Naive thymus-derived CD8-positive, alpha-beta T cell (primary cell): ENCODE measurements around the gene MUTYH. TPM values are rescaled to one million over a fixed set of nuclear protein-coding genes. Genes with fewer than 3 reads are reported as not detected.
"Not testable (repeated sequence)": the region's sequence is repeated elsewhere in the genome, so short reads cannot be mapped to it uniquely, and the experiment has no call there.

Experiments used
- ATAC-seq, 2 donors: fragments of 150-1000 bp; cut with Tn5 transposase in 1 of 2; sonication (Bioruptor Pico), chemical (Tn5 transposase) in 1 of 2; 1 replicate in 1 of 2; 2 replicates in 1 of 2; pipeline ENCODE4 v1.10.0; 2021; ENCODE audit warnings: mild to moderate bottlenecking in 2 of 2, moderate library complexity in 2 of 2
- POLR2A ChIA-PET: fragments of 350-600 bp; sonication (Branson Sonifier 250); formaldehyde crosslinking; loops from one replicate; lab custom pipeline; 2021; ENCODE audit warnings: antibody characterized with exemption; lab: Charles Lee
- DNase-seq, 10 donors: peaks; one replicate each; pipeline versions ENCODE4 v3.0.0 to v3.0.0-alpha.2; 2020 to 2022
- H3K27ac Mint-ChIP-seq, 10 donors: one replicate each; pipeline ENCODE4 v1.8.0; 2020 to 2022; ENCODE audit warnings: mild to moderate bottlenecking in 10 of 10, mixed read lengths in 10 of 10, moderate library complexity in 4 of 10, inconsistent platforms in 1 of 10
- H3K27me3 Mint-ChIP-seq, 5 donors: one replicate each; pipeline ENCODE4 v1.8.0; 2021 to 2022; ENCODE audit warnings: mixed read lengths in 5 of 5
- H3K36me3 Mint-ChIP-seq, 3 donors: one replicate each; pipeline ENCODE4 v1.8.0; 2020 to 2022; ENCODE audit warnings: mixed read lengths in 3 of 3, mild to moderate bottlenecking in 2 of 3, inconsistent platforms in 1 of 3
- H3K4me1 Mint-ChIP-seq, 4 donors: one replicate each; pipeline ENCODE4 v1.8.0; 2021 to 2022; ENCODE audit warnings: mixed read lengths in 4 of 4
- H3K4me3 Mint-ChIP-seq, 10 donors: one replicate each; pipeline ENCODE4 v1.8.0; 2020 to 2022; ENCODE audit warnings: mild to moderate bottlenecking in 10 of 10, mixed read lengths in 10 of 10, moderate library complexity in 6 of 10, inconsistent platforms in 1 of 10
- H3K9me3 Mint-ChIP-seq, 9 donors: one replicate each; pipeline ENCODE4 v1.8.0; 2020 to 2022; ENCODE audit warnings: mixed read lengths in 9 of 9, mild to moderate bottlenecking in 3 of 9, inconsistent platforms in 1 of 9, moderate library complexity in 1 of 9
- polyA plus RNA-seq, 3 donors: library from polyadenylated mRNA; unstranded; fragments of 300-500 nt; fragmentation: Illumina TruSeq; gene quantifications; one replicate each; pipeline ENCODE4 v1.2.3, GENCODE V29; 2021
- total RNA-seq, 8 experiments: library from RNA in 2 of 8; stranded (reverse) in 2 of 8; gene quantifications; one replicate each; pipeline ENCODE4 v1.2.3 and lab custom pipeline; 2021 to 2026

The MUTYH gene
- total and polyA plus RNA-seq, 5 experiments from 2014 or later = 21.8 to 79.7 (median 24.7) TPM

DNA sequence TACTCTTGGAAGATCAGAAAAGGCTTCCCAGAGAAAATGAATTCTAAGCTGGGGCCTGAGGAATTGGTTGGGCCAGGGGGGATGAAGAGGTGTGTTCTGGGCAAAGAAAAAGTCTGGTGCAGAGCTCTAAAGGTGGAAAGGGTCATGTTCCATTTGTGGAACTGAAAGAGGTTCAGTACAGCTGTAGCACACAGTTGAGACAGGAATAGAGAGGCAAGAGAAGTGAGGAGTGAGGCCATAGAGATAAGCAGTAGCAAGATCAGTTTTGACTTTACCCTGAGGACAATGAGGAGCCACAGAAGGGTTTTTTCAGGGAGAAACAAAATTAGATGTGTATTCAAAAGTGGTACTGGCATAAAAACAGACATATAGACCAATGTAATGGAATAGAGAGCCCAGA lies 30.3 kb upstream of the MUTYH start:
- DNase-seq (no peak), ATAC-seq (no peak)
- POLR2A ChIA-PET = no interaction called here
- no peaks in the 10 kb centered on the region for H3K9me3 Mint-ChIP-seq
- no peak overlapping the region for H3K4me3 Mint-ChIP-seq
- peaks cover 0 to 32% (median 2%) of the 10 kb centered on the region in 4 donors for H3K4me1 Mint-ChIP-seq
- H3K36me3 Mint-ChIP-seq = no peaks in the 10 kb centered on the region
- H3K27ac Mint-ChIP-seq = no peak overlapping the region
- H3K27me3 Mint-ChIP-seq = no peaks in the 10 kb centered on the region

DNA sequence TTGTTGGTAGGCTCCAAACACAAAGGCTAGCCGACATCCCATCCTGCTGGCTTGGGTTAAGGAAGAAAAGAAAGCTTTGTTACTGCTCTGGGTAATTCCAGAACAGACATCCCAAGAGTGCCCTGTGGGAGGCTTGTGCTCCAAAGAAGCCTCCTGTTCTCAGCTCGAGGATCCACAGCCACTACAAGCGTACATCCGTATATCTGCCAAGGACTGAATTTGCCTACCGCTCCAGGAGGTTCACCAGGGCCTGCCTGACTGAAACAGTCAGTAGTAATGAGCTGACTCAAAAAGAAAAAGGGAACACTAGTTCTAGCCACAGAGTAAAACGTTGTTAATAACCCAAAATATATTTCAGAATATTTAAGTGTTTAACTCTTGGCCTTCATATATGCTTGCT lies 24.8 kb upstream of the MUTYH start:
- Mint-ChIP-seq H3K27ac (no peak overlapping the region), H3K4me3 (no peak overlapping the region), H3K9me3 (no peaks in the 10 kb centered on the region), H3K27me3 (no peaks in the 10 kb centered on the region), H3K36me3 (no peaks in the 10 kb centered on the region), H3K4me1 (peaks cover 0 to 3% (median 2%) of the 10 kb centered on the region in 4 donors)
- ATAC-seq (no peak), DNase-seq (no peak)
- POLR2A ChIA-PET = interaction anchor here (0.7 kb wide), 1 partner anchor 127 kb away, joined by 5 read pairs; no protein-coding TSS in a partner anchor

GRCh38 chr1:45364294-45364693 lies 24.1 kb upstream of the MUTYH start:
- no peak overlapping the region for H3K27ac Mint-ChIP-seq
- DNase-seq (no peak), ATAC-seq (no peak)
- H3K9me3 Mint-ChIP-seq = no peaks in the 10 kb centered on the region
- H3K36me3 Mint-ChIP-seq = no peaks in the 10 kb centered on the region
- H3K4me3 Mint-ChIP-seq = no peak overlapping the region
- peaks cover 2 to 6% (median 5%) of the 10 kb centered on the region in 4 donors for H3K4me1 Mint-ChIP-seq
- POLR2A ChIA-PET = no interaction called here
- H3K27me3 Mint-ChIP-seq = no peaks in the 10 kb centered on the region

GRCh38 chr1:45360981-45361380 lies 20.7 kb upstream of the MUTYH start:
- H3K4me3 Mint-ChIP-seq, ATAC-seq, H3K4me1 Mint-ChIP-seq, H3K27ac Mint-ChIP-seq, DNase-seq, H3K36me3 Mint-ChIP-seq, POLR2A ChIA-PET, H3K27me3 Mint-ChIP-seq, H3K9me3 Mint-ChIP-seq: not testable (repeated sequence)

GRCh38 chr1:45359882-45360513 lies 19.8 kb upstream of the MUTYH start:
- Mint-ChIP-seq H3K4me3 (peak overlapping the region in 2 of 10 donors; percentile 6 to 46), H3K4me1 (peaks cover 2 to 6% (median 5%) of the 10 kb centered on the region in 4 donors), H3K9me3 (no peaks in the 10 kb centered on the region), H3K36me3 (peaks cover 0 to 2% (median 0%) of the 10 kb centered on the region in 3 donors), H3K27me3 (no peaks in the 10 kb centered on the region), H3K27ac (peak overlapping the region in 4 of 10 donors; percentile 2 to 47 (median 26))
- ATAC-seq (peak; percentile 59 to 75), DNase-seq (peak in 9 of 10 donors; percentile 23 to 73 (median 46))
- POLR2A ChIA-PET = interaction anchor here (1.0 to 1.1 kb wide), 2 partner anchors 132 to 133 kb away, joined by 4 to 10 read pairs; no protein-coding TSS in a partner anchor

- H3K36me3 Mint-ChIP-seq = peaks cover 0 to 2% (median 0%) of the 10 kb centered on the region in 3 donors
- POLR2A ChIA-PET = interaction anchor here (0.6 to 1.7 kb wide), 3 partner anchors 16 to 137 kb away, joined by 3 to 4 read pairs (median 3); partner anchors contain the start of genes MUTYH and TOE1
- peak overlapping the region in 1 of 10 donors; percentile 12 for H3K27ac Mint-ChIP-seq
- no peak overlapping the region for H3K4me3 Mint-ChIP-seq
- DNase-seq (no peak), ATAC-seq (no peak)
- H3K4me1 Mint-ChIP-seq = peaks cover 2 to 6% (median 5%) of the 10 kb centered on the region in 4 donors
- no peaks in the 10 kb centered on the region for H3K9me3 Mint-ChIP-seq
- no peaks in the 10 kb centered on the region for H3K27me3 Mint-ChIP-seq
These were observed 15.9 kb upstream of the MUTYH start for GRCh38 chr1:45356186-45356585.

DNA sequence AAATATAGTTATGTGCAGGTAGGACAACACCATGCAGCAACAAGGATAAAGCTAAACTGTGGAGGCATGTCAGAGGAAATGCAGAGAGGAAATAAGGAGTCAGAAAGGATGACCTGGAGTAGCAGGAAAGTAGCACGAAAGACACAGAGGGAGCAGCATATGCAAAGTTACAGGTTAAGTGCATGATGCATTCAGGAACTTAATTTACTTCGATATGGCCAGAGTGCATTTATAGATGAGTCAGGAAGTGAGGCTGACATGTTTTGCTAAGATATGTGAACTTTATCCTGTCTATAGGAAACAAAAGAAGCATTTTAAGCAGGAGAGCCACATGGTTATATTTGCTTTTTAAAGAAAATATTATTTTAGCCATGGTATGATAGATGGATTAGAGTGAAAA lies 15.4 kb upstream of the MUTYH start:
- peaks cover 2 to 6% (median 5%) of the 10 kb centered on the region in 4 donors for H3K4me1 Mint-ChIP-seq
- no peaks in the 10 kb centered on the region for H3K27me3 Mint-ChIP-seq
- H3K4me3 Mint-ChIP-seq = no peak overlapping the region
- DNase-seq (no peak), ATAC-seq (no peak)
- H3K9me3 Mint-ChIP-seq = no peaks in the 10 kb centered on the region
- H3K36me3 Mint-ChIP-seq = peaks cover 0 to 2% (median 0%) of the 10 kb centered on the region in 3 donors
- H3K27ac Mint-ChIP-seq = no peak overlapping the region
- POLR2A ChIA-PET = no interaction called here

GRCh38 chr1:45354838-45355237 lies 14.6 kb upstream of the MUTYH start:
- Mint-ChIP-seq H3K4me3 (no peak overlapping the region), H3K27ac (no peak overlapping the region), H3K4me1 (peaks cover under 1 to 1% (median under 1%) of the 10 kb centered on the region in 4 donors), H3K36me3 (peaks cover 0 to 2% (median 0%) of the 10 kb centered on the region in 3 donors), H3K9me3 (no peaks in the 10 kb centered on the region), H3K27me3 (no peaks in the 10 kb centered on the region)
- POLR2A ChIA-PET = no interaction called here
- ATAC-seq = no peak
- DNase-seq = no peak

- peaks cover 0 to 2% (median 0%) of the 10 kb centered on the region in 3 donors for H3K36me3 Mint-ChIP-seq
- H3K4me3 Mint-ChIP-seq = no peak overlapping the region
- no peaks in the 10 kb centered on the region for H3K9me3 Mint-ChIP-seq
- DNase-seq (no peak), ATAC-seq (no peak)
- POLR2A ChIA-PET = interaction anchor here (0.6 kb wide), 1 partner anchor 16 kb away, joined by 3 read pairs; no protein-coding TSS in a partner anchor
- H3K27ac Mint-ChIP-seq = no peak overlapping the region
- no peaks in the 10 kb centered on the region for H3K27me3 Mint-ChIP-seq
- H3K4me1 Mint-ChIP-seq = no peaks in the 10 kb centered on the region
These were observed 13.4 kb upstream of the MUTYH start for GRCh38 chr1:45353685-45354084.

DNA sequence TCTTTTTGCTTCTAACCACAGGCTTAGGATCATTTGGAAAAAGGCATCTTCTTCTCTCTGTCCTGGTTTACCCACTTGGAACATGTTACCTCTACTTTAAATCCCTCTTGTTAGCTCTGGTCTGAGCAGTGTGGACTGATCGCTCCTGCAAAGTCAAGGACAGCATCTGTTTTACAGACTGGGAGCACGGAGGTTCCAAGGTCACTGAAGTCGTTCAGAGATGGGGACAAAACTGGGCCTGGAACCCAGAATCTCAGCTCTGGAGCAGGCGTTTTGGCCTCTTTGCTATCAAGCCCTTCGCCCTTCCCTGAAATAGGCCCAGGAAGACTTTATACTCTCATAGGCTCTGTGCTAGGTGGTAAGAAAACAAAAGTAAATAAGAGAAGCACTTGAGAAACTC lies 11.3 kb upstream of the MUTYH start:
- no peak for DNase-seq
- Mint-ChIP-seq H3K36me3 (no peaks in the 10 kb centered on the region), H3K27ac (no peak overlapping the region), H3K4me3 (no peak overlapping the region), H3K9me3 (no peaks in the 10 kb centered on the region), H3K4me1 (no peaks in the 10 kb centered on the region), H3K27me3 (no peaks in the 10 kb centered on the region)
- ATAC-seq = no peak
- POLR2A ChIA-PET = interaction anchor here (0.6 kb wide), 1 partner anchor 139 kb away, joined by 4 read pairs; no protein-coding TSS in a partner anchor

DNA sequence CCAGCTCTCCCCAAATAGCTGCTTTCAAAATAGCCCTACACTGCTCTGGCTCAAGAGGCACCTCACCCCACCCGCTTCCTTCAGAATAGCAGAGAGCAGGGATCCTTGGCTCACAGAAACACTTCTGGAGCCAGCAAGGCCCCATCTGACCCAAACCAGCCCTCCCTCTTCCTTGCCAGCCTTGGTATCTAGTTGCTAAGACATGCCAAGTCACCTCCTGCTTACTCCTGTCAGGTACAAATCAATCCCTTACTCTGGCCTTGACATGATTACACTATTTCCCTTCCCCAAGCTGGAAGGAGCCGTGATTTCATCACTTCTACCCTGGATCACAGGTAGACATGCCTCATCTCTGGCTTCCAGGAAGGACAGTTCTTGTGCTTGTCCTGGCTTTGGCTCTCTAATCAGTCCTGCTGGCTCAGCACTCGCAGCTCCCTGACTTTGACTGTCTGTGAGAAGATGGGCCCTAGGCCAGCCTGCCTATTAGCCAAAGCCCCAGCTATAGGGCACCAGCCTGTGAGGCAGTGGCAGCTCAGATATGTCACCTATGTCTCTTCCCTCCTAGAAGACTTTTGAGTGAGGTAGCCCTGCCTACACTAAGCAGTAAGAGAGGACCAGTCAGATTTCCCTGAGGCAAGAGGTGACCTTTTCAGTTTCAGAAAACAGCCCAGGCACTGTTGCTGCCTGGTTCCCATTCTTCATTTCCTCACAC lies 8.9 kb upstream of the MUTYH start:
- POLR2A ChIA-PET = interaction anchor here (1.1 to 1.5 kb wide), 2 partner anchors 9 to 10 kb away, joined by 5 to 6 read pairs; partner anchors contain the start of genes MUTYH and TOE1
- Mint-ChIP-seq H3K27me3 (no peaks in the 10 kb centered on the region), H3K9me3 (no peaks in the 10 kb centered on the region), H3K4me1 (peaks cover 0 to 2% (median 0%) of the 10 kb centered on the region in 4 donors), H3K4me3 (no peak overlapping the region), H3K36me3 (peaks cover 0 to 15% (median 0%) of the 10 kb centered on the region in 3 donors), H3K27ac (peak overlapping the region in 4 of 10 donors; percentile 31 to 84 (median 64))
- ATAC-seq (no peak), DNase-seq (no peak)

GRCh38 chr1:45348609-45348965 lies 8.3 kb upstream of the MUTYH start:
- DNase-seq (no peak), ATAC-seq (no peak)
- H3K9me3 Mint-ChIP-seq = no peaks in the 10 kb centered on the region
- H3K4me1 Mint-ChIP-seq = peaks cover 0 to 2% (median 0%) of the 10 kb centered on the region in 4 donors
- H3K36me3 Mint-ChIP-seq = peaks cover 0 to 20% (median 0%) of the 10 kb centered on the region in 3 donors
- POLR2A ChIA-PET = interaction anchor here (1.1 kb wide), 1 partner anchor 9 kb away, joined by 5 read pairs; the partner anchor contains the start of genes MUTYH and TOE1
- peak overlapping the region in 9 of 10 donors; percentile 7 to 84 (median 39) for H3K27ac Mint-ChIP-seq
- no peaks in the 10 kb centered on the region for H3K27me3 Mint-ChIP-seq
- no peak overlapping the region for H3K4me3 Mint-ChIP-seq
